HCEC 1CT (cell line): ENCODE results near the gene GALNT18.

Experiments
- DNase-seq: peaks from one replicate; pipeline ENCODE4 v3.0.0-alpha.2; 2017

The GALNT18 gene

DNA sequence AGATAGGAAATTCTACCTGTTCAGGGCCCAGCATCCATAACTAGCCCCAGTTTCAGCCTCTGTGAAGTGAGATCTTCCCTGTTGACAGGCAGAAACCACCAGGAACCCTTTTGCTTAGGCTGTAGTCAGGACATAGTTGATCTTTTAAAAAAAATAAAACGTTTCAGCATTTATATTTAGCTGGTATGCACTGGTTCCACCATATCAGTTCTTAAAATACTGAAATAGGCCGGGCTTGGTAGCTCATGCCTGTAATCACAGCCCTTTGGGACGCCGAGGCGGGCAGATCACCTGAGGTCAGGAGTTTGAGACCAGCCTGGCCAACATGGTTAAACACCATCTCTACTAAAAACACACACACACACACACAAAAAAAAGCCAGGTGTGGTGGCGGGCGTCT is 35.3 kb downstream of the GALNT18 start:
- DNase-seq = no peak

DNA sequence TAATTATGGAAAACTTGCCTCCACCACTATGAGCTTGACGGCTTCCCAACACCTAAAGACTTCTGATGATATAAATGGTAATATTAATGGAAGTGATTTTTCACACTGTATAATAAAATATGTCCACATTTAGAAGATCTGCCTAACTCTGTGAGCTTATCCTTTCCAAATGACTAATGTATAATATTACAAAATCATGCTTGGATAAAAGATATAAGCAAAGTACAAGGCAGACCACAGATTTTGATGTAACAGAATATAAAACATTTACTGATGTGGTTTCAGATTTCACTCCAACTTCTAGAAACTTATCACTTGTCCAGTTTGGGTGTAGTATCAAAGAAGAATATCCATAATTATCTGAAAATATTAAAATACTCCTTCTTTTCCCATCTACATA is 36.9 kb downstream of the GALNT18 start:
- peak; percentile 5 for DNase-seq

DNA sequence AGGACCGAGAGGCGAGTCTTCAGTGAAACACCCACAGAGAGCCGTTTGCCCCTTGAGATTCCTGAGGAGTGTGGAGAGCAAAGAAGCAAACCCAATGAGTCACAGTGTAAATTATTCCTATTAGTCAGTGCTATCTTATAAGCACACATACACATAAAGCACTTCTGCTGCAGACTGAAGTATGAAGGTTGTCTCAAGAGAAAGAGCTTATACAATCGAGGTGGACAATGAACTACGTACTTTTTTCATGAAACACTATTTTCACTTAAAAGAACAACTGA is 37.3 kb downstream of the GALNT18 start:
- peak; percentile 73 for DNase-seq

DNA sequence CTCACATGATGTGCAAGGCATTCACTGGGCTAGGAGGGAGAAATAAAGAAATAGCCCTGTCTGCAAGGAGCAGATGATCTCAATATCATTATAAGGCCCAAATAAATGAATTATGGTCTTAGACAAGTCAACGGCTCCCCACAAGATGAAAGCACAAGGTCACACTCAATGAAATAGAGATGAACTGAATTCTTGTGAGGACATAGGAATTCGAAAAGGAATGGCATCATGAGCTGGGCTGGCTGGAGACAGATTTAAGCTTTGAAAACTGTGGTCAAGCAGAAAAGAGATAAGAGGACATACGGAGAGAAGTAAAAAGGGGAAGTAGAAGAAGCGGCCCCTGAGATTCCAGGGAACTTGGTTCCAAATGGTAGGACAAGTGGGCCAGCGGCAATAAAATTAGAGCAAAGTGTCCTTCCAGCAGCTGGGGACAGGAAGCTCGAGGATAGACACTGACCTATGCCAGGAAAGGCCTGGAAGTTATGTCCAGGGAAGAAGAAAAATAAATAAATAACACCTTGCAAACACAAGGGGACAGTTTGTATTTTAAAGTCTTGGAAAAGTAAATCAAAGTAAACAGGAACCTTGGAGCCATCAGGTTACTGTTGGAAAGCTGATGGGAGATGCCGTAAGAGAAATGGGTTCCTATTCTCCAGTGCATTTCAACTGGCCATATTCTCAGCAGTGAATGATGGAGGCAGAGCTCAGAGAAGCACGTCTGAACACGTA is 37.8 kb downstream of the GALNT18 start:
- no peak for DNase-seq

DNA sequence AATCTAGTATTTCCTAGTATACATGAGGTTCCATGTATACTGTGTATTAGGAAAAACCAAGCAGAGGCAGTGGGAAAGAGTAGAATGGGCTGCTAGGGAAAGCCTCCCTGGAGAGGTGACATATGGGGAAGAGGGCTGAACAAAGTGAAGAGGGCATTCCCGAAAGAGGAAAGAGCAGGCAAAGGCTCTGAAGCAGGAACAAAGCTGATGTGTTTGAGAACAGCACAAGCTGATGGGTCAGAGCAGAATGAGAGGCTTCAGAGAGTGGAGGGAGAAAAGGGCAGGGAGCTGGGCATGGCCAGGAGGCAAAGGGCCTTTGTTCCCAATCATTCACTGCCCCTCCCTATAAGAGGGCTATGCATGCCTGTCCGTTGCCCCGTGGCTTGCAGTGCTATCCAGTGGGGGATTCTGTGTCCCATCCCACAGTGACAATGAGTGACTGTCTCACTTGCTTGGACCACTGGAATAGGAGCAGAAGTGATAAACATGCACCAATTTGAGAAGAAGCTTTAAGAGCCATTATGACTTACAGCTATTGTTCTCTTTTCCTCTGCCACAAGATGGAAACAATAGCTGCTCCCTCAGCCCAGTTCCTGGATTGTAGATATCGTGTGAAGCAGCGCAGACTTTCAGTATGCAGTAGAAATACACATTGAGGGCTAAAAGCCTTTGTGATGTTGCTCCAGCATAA is 39.6 kb downstream of the GALNT18 start:
- DNase-seq = no peak

DNA sequence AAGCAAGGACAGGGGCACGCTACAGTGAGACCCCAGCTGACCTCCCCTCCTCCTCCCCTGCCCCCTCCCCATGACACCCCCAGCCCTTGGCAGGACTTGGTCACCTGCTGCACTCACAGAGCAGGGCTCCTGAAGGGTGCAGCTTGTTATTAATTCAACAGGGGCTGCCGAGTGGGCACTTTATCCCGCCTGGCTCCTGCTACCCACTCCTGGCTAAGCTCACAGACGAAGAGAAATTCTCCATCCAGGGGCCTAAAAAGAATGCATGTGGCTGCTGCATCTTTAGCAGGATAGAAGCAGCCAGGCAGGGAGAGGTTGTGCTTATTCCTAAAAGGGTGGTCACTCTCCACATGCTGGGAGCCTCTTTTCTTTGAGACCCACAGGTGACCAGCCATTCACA is 40.3 kb downstream of the GALNT18 start:
- no peak for DNase-seq

DNA sequence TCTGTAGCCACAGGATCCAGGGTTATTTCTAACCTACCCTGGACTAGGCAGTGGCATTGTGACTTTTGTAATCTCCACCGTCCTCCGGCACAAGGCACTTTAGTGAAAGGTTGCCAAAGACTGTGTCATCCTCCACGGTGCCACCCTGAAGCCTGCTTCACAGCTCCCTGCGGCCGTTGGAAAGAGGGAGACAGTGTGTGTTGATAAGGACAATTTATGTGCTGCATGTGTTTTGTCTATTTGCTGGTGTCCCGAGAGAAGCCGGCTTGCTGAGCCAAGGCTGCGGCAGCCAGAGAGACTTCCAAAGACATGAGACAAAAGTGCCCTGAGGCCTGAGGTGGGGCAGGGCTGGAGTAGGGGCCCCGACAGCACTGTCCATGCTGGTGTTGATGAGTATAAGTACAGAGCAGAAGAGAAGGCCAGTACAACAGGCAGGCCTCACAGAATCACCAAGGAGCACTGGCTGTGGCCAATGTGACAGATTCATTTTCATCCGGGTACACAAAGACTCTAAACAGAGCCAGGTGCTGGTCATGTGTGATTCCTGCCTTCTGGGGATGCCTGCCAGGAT is 40.9 kb downstream of the GALNT18 start:
- no peak for DNase-seq

DNA sequence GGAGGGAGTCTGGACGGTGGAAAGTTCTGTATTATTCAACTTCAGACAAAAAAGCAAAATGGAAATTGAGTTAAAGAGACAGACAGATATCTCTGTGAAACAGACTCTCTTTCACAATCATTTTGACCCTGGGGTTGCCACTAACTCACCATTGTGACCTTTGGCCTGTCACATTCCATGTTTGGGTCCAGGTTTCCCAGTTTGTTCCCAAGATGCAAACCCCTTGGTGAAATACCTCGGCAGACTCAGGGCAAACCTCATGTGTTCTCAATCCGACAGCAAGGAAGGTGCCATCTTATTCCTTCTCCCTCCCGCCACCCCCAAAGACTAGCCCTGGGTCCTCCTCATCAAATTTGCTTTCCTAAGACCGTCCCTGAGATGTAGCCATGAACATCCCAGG is 41.8 kb downstream of the GALNT18 start:
- no peak for DNase-seq

DNA sequence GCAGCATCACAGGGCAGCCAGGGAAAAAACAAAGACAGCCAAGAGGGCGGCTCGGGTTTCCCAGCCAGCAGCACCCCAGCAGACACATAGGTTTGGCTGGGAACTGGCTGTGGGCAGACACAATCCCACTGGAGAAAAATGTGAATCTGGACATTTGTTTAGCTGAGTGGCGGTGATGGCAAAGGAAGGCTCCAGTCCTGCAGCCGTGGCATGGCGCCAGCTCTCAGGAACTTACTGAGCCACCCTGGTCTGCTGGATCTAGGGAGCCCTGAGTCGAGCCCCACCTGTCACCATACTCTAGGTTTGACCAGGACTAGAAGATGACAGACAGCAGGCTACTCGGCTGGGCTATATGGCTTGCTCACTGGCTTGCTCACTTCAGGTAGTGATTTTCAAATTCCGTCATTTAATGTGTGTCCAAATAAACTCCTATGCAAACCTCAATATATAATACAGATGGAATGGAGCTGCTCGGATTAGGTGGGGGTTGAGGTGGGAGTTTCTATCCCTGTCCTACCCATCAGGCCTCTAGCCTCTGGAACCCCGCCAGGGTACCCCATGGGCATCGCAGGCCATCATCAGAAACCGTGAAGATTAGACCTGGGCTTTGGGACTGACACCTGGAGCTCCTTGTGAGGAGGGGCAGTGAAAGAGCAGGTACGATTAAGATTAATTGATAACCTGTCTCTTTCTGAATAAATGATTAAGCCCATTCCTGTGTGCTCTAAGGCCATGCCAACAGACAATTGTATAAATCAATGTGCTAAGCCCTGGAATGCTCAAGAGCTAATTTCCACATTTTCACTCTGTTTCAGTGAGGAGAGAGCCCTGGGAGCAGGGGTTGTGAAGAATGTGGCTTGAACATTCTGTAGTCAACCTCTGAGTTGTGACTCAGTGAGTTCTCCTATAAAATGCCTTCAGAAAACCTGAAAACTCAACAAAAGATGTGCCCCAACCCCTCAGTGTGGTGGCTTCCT is 42.5 kb downstream of the GALNT18 start:
- no peak for DNase-seq

DNA sequence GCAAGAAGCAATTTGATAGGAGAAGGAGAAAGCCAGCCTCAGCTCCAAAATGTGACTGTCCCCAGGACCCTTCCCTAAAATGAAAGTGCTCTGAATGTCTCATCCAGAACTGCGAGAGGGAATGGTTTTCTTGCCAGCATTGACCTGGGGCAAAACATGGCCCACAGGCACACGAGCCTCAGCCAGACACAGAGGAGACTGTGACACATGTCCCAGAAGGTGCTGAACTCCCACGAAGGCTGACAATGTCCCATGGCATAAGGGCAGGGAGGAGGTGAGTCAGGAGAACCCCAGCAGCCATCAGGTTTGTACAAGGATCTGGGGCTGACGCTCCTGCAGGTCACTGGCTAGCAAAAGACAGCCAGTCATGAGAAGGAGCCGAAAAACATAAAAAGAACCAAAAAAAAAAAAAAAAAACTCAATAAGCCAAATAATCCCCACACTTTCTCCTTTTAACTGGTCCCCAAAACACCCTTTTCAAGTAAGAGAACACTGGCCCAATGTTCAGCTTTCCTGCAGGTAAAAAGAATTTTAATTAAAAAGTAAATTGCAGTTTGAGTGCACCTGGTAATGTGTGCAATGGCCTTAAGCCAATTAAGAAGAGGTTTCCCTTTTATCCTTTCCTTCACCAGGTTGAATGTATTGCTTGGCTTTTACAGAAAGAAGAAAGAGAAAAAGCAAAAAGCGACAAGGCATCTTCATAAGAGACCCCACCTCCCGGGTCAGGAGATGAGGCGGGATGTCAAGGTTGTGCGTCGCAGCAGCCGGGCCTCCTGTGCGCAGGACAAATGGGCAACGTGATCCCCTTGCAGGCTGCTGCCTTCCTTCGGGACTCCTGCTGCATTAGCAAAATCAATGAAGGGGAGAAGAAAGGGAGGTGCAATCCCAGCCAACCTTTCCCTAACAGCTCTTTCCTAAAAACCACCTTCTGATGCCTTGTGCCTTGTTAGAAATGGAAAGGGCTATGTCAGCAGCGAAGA is 43.6 kb downstream of the GALNT18 start:
- DNase-seq = no peak

DNA sequence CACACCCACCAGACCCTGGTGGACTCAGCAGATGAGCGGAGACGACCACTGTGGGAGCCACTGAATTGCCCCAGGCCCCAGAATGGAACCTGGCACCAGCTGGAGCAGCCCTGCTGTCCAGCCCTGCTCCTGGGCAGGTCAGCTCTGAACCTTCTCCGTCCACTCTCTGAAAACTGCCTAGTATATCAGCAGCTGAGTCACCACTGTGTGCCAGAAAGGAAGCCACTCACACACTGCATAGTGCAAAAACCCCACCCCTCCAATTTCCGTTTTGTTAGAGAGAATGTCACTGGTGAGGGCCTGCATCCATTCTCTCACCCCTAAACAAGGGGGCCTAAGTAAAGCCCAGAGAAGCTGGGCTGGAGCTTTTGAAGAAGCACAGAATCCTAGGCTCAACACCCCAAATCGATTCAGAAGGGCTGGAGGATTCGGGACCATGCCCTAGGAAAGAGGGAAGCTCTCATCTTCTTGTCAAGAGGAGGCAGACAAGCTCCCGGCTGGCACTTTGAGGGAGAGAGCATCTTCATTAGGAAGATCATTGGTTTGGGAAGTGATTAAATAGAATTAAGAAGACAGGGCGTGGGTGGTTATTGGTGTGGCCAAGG is 44.5 kb downstream of the GALNT18 start:
- no peak for DNase-seq

DNA sequence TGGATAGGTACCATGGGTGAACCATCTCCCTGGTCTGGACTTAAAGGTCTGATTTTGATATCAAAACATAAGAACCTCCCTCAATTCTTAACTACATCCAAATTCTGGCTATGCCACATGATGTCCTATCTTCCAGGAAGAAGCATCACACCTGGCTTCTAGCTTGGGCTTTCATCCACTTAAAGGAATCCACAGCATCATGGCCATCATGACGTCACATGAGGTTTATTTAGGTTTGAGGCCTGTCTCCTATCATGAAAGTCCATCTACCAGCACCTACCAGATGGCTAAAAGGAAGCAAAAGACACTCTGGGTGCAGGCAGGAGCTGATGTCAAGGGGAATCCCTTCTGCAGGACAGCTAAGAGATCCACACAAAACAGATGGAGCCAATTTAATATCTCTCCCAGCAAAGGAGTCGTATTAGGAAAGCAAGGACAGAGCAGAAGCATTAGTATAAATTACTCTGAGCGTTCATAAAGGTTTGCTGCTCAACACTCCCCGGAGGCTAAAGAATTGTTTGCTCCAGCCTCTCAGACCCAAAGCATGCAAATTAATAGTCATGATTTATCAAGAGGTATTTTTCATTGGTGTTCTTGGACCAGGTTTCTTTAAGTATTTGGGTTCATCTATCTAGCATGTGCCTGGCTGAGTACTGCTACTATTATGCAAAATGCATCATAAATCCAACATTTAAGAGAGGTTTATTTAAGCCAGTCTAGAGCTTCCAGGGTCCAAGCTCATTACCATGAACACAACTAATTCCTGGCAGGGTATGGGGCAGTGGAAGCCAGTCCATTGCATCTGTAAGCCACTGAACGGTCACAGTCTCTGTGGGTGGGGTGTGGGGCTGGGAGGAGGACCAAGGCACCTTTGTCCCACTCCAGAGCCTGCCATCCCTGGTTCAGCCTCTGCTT is 47.2 kb downstream of the GALNT18 start:
- DNase-seq = no peak

DNA sequence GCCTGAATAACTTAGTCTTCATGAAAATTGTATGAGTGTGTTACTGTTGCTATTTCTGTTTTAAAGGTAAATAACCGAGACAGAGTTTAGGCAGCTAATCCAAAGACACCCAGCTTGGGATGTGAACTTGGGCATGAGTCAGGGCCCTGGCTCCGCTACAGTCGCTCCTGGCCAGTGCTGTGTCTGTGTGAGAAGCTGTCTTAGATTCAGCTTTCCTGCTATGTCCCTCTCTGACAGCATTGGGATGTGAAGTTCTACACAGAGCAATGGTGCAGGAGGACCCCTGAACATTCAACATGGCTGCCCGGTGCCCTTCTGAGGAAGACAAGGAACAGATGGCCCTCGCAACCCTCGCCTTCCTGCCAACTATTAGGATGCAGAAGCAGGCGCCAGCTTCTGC is 49.4 kb downstream of the GALNT18 start:
- no peak for DNase-seq

DNA sequence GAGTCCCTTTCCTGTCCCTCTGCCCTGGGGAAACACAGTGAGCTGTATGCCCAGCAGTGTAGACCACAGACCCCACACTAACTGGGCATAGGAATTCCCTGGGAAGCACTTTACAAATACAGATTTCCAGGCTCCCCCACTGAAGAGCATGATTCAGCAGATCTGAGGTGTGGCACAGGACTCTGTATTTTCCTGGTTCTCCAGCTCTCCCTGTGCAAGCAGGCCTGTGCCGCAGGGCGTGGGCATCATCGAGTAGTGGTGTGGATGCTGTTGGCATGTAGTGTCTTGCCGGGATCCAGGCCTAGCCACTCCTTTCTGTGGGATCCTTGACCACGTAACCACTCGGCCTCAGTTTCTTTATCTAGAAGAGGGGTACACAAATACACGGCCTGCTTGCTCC is 49.9 kb downstream of the GALNT18 start:
- DNase-seq = no peak

DNA sequence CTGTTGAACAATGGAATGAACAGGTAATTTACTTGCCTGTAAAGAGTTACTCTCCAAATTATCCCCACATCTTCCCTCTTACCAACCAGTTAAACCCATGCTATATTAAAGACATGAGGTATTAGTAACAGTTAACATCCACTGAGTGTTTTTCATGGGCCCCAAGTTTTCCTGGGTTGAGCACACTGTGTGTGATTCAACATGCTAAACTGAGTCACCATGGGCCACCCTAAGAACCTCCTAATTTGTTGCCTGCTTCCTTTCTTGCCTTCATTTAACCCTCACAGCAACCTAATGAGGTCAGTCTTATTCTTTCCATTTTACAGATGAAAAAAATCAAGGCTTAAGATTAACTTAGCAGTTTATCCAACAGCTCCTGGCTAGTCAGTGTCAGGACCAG is 51.0 kb downstream of the GALNT18 start:
- no peak for DNase-seq

DNA sequence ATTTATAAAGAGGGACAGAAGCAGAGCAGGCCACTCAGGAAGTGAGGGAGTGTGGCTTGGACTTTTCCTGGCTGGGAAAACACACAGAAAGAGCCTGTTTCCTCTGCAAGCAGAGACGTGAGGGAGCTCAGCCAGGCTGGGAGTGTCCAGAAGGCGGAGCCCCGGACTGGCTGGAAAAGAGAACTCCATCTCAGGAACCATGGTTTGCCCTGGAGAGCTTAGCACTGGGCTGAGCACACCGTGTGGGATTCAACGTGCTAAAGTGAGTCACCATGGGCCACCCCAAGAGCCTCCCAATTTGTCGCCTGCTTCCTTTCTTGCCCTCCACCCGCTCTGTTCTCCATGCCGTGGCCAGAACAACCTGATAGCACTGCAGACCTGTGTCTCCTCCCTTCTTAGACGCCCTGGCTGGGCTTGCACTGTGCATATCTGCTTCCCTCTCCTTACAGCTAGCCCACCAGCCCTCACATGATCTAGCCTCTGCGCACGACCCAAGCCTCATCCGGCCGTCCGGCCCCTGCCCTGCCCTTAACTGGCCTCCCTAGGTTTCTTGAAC is 51.8 kb downstream of the GALNT18 start:
- no peak for DNase-seq

DNA sequence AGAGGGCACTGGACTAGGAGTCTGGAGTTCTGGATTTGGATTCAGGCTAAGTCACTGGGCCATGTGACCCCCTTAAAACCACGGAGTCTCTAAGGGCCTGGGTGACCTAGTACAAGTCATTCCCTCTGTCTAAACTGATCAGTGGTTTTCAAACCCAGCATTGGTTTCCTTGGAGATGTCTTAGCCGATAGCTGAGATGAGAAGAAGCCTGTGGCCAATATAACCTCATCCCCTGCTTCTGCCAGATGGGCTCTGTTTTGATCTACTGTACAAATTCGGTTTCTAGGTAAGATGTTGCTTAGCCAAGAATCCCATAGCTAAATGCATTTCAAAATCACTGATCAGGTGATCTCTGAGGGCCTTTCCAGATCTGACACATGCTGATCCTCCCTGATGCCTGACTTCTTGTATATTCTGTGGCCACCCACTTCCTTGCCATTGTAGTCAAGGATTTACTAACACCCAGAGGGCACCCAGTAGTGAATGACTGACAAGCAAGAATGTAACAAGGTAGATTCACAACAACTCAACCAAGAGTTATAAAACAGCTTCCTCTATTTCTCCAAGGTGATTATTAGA is 53.1 kb downstream of the GALNT18 start:
- no peak for DNase-seq

DNA sequence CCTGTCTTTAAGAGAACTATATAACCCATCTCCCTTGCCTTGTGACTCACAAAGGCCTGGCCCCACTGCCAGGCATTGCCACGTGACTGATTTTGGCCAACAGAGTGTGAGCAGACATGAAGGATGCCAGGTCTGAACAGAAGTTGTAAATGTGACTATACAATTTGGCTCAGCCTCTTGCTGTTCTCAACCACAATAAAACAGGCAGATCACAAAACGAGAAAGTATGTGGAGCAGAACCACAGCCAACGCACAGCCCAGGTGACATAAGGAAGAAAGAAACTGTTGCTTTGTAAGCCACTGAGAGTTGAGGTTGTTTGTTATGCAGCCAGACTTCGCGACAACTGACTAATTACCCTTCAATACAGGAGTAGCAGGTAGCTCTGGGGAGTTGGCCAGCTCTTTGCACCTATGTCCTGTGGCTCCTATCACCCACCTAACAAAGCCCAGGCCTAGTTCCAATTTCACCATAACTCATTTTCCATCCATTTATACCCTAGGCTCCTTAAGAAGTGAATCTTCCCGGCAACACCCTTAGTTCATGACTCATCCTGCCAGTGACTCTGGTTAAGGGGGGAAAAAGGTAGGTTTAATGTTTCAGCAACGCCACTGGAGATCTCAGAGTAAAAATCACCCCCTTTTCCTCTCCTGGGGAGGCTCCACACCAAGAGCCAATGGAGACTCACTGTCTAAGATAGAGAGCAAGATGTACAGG is 53.7 kb downstream of the GALNT18 start:
- no peak for DNase-seq

DNA sequence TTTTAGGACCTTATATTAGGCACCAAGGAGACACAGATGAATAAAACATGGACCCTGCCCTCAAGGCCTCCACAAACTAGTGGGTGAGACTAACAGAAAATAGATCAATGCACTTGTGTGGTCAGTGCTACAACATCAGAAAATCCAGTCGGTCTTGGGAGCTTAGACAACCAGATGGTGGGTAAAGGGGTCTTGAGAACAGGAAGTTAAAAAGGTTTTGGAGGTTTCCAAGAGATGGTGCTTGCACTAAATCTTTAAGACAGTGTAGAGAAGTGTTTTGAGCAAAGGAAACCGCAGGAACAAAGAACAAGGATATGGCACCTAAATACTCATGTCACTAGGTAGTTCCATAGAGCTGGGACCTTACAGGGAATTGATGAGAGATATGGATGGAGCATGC is 56.2 kb downstream of the GALNT18 start:
- DNase-seq = no peak
